ENCODE measurements around the gene ABHD15.

GRCh38 chr17:29544066-29544465 lies 22.8 kb downstream of the ABHD15 start:
- TF ChIP-seq CTCF (IDR thresholded peaks at IDR 0.05) (no peak), ZC3H11A (IDR thresholded peaks at IDR 0.05) (no peak), SREBF2 (IDR thresholded peaks at IDR 0.05) (no peak), BHLHE40 (IDR thresholded peaks at IDR 0.05; ENCODE audit: low read depth, low read length) (no peak), HMGXB4 (CRISPR knock-in tag; IDR thresholded peaks at IDR 0.05; ENCODE audit: borderline replicate concordance) (no peak), POLR2A (IDR thresholded peaks at IDR 0.05; ENCODE audit: low read length) (no peak), MAFK (IDR thresholded peaks at IDR 0.05; ENCODE audit: partially characterized antibody) (no peak), BCL3 (IDR thresholded peaks at IDR 0.05) (no peak), USF2 (IDR thresholded peaks at IDR 0.05) (no peak), MYC (IDR thresholded peaks at IDR 0.05; ENCODE audit: borderline replicate concordance, low read length) (no peak), NFE2L2 (conservative IDR thresholded peaks at IDR 0.05; ENCODE audit: low read length) (no peak), CEBPB (IDR thresholded peaks at IDR 0.05) (no peak)

All from A549 (cell line).